Large intestine (tissue), 3 donors: ENCODE results near the gene TENT5C. TPM values are rescaled to one million over a fixed set of nuclear protein-coding genes. Genes with fewer than 3 reads are reported as not detected.

Source experiments
- DNase-seq, 2 donors: peaks; one replicate each; pipeline versions ENCODE4 v3.0.0 to v3.0.0-alpha.2; 2013
- H3K27ac ChIP-seq: one replicate; pipeline ENCODE4 v1.5.1; 2013; ENCODE audit warnings: low read length
- H3K27me3 ChIP-seq: 2 replicates; pipeline ENCODE4 v1.6.1; 2013; ENCODE audit warnings: low read length; ENCODE audit not compliant: control insufficient read depth, insufficient read depth
- H3K36me3 ChIP-seq: 2 replicates; pipeline ENCODE4 v1.6.1; 2013; ENCODE audit warnings: low read length; ENCODE audit not compliant: control insufficient read depth, insufficient read depth
- H3K4me1 ChIP-seq: one replicate; pipeline ENCODE4 v1.6.1; 2013; ENCODE audit warnings: low read length; ENCODE audit not compliant: control insufficient read depth, insufficient read depth
- H3K4me3 ChIP-seq: one replicate; pipeline ENCODE4 v1.5.1; 2013; ENCODE audit warnings: low read length
- H3K9me3 ChIP-seq: one replicate; pipeline ENCODE4 v1.6.1; 2013; ENCODE audit warnings: mild to moderate bottlenecking, low read depth, low read length, moderate library complexity; ENCODE audit not compliant: control insufficient read depth
- WGBS: methylation state at CpG from one replicate; pipeline ENCODE4 v1.1.5; 2013; ENCODE audit warnings: low lambda C conversion rate; ENCODE audit not compliant: insufficient coverage; 5-methylcytosine and 5-hydroxymethylcytosine counted together
- polyA plus RNA-seq: library from polyadenylated mRNA; unstranded; fragments of 120-200 nt; gene quantifications from one replicate; pipeline ENCODE4 v1.2.1, GENCODE V29; 2013

TENT5C gene
- polyA plus RNA-seq, 1 donor, result 10.4 TPM

DNA sequence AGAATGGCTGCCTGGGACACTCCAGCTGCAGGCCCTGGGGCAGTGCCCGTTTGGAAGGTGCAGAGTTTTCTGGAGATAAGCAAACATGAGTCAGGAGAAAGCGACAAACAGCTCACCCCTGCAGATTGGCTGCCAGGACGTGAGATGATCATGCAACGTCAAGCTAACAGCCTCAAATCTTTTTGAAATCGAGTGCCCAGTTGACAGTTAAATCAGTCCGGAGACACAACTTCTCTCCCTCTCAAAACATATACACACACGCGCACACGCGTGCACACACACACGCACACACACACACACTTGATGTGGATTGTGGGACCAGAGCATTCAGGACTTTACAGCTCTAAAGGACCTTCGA lies 49.4 kb downstream of the TENT5C start:
- DNase-seq, result no peak
- Histone ChIP-seq H3K4me1 (no peaks in the 10 kb centered on the region), H3K9me3 (no peaks in the 10 kb centered on the region), H3K4me3 (no peak overlapping the region), H3K27me3 (no peaks in the 10 kb centered on the region), H3K36me3 (no peaks in the 10 kb centered on the region), H3K27ac (no peak overlapping the region)
- WGBS, result no CpG with 5 or more reads among the region's 12 CpGs

- Histone ChIP-seq H3K4me1 (no peaks in the 10 kb centered on the region), H3K27ac (no peak overlapping the region), H3K36me3 (no peaks in the 10 kb centered on the region), H3K4me3 (no peak overlapping the region), H3K9me3 (no peaks in the 10 kb centered on the region), H3K27me3 (no peaks in the 10 kb centered on the region)
- DNase-seq, result no peak
- no CpG with 5 or more reads among the region's 10 CpGs for WGBS
Observed at GRCh38 chr1:117656202-117656641, 50.4 kb downstream of the TENT5C start.

DNA sequence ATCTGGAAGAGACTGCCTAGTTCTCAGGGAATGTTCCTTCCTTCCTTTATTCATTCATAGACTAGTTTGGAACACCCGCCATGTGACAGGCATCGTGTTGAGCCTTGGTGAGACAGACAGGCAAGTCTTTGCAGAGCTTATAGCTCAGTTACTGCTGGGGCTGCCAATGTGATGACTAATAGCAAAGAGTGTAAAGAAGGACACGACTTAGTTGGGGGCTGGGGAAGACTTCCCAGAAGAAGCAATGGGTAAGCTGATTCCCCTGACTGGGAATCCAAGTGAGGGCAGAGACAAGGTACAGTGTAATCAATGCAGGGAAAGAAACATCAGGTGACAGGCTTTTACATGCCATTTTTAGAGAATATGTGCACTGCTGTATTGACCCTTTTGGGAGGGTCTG lies 51.2 kb downstream of the TENT5C start:
- Histone ChIP-seq H3K36me3 (no peaks in the 10 kb centered on the region), H3K4me3 (no peak overlapping the region), H3K27ac (no peak overlapping the region), H3K9me3 (no peaks in the 10 kb centered on the region), H3K27me3 (no peaks in the 10 kb centered on the region), H3K4me1 (no peaks in the 10 kb centered on the region)
- peak in 1 of 2 donors; percentile 40 for DNase-seq
- WGBS, result 14% methylated on average over 1 of the region's 3 CpGs

GRCh38 chr1:117657949-117658660 lies 52.3 kb downstream of the TENT5C start:
- WGBS, result no CpG with 5 or more reads among the region's 5 CpGs
- H3K27ac ChIP-seq, result no peak overlapping the region
- H3K36me3 ChIP-seq, result no peaks in the 10 kb centered on the region
- DNase-seq, result no peak
- H3K4me1 ChIP-seq, result no peaks in the 10 kb centered on the region
- no peaks in the 10 kb centered on the region for H3K27me3 ChIP-seq
- H3K4me3 ChIP-seq, result no peak overlapping the region
- H3K9me3 ChIP-seq, result no peaks in the 10 kb centered on the region

GRCh38 chr1:117658676-117659075 lies 52.8 kb downstream of the TENT5C start:
- H3K36me3 ChIP-seq, result no peaks in the 10 kb centered on the region
- H3K4me3 ChIP-seq, result no peak overlapping the region
- WGBS, result no CpG with 5 or more reads among the region's 3 CpGs
- no peaks in the 10 kb centered on the region for H3K27me3 ChIP-seq
- no peak for DNase-seq
- no peaks in the 10 kb centered on the region for H3K4me1 ChIP-seq
- no peaks in the 10 kb centered on the region for H3K9me3 ChIP-seq
- no peak overlapping the region for H3K27ac ChIP-seq

DNA sequence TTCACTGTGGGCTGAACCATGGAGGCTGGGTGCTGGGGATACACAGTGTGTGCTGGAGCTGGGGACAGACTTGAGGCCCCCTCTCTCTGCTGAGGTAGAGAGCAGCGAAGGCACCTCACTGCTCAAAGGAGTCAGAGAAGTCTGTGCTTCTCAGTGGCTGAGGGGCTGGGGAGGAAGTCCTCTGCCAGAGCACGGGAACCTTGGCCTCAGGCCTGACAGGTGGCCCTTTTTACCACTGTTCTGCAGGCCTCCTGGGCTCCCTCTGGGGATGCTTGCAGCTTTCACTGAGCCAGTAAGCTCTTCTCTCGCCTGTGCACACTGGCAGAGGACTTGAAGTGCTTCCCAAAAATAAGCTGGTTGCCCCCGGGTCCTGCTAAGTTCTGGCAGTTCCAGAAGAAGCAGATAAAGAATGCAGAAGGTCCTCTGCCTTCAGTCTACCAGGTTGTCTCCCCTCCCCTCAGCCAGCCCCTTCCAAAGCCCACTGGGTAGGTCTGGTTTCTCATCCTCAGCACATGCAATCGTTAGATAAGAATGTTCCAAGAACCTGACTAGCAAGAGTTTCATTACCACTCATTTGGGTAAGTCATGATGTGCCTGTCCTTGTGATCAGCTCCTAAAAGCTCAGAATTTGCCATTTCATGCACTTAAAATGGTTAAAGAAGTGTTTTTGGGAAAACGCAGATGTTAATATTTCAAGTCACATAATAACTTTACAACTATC lies 53.9 kb downstream of the TENT5C start:
- no peak for DNase-seq
- H3K9me3 ChIP-seq, result no peaks in the 10 kb centered on the region
- no peak overlapping the region for H3K4me3 ChIP-seq
- H3K27me3 ChIP-seq, result no peaks in the 10 kb centered on the region
- H3K4me1 ChIP-seq, result no peaks in the 10 kb centered on the region
- no peak overlapping the region for H3K27ac ChIP-seq
- WGBS, result 80% methylated on average over 2 of the region's 6 CpGs
- no peaks in the 10 kb centered on the region for H3K36me3 ChIP-seq

GRCh38 chr1:117660271-117660965 lies 54.6 kb downstream of the TENT5C start:
- no peaks in the 10 kb centered on the region for H3K27me3 ChIP-seq
- WGBS, result 84% methylated on average over 2 of the region's 6 CpGs

GRCh38 chr1:117661027-117661426 lies 55.2 kb downstream of the TENT5C start:
- H3K4me3 ChIP-seq, result no peak overlapping the region
- H3K27ac ChIP-seq, result no peak overlapping the region
- H3K4me1 ChIP-seq, result no peaks in the 10 kb centered on the region
- H3K27me3 ChIP-seq, result no peaks in the 10 kb centered on the region
- no CpG with 5 or more reads among the region's 6 CpGs for WGBS
- DNase-seq, result no peak
- H3K9me3 ChIP-seq, result no peaks in the 10 kb centered on the region
- H3K36me3 ChIP-seq, result no peaks in the 10 kb centered on the region

More at GRCh38 chr1:117660271-117660965, 54.6 kb downstream of the TENT5C start:
- no peaks in the 10 kb centered on the region for H3K4me1 ChIP-seq
- H3K36me3 ChIP-seq, result no peaks in the 10 kb centered on the region
- DNase-seq, result no peak
- no peak overlapping the region for H3K27ac ChIP-seq
- no peak overlapping the region for H3K4me3 ChIP-seq
- H3K9me3 ChIP-seq, result no peaks in the 10 kb centered on the region

DNA sequence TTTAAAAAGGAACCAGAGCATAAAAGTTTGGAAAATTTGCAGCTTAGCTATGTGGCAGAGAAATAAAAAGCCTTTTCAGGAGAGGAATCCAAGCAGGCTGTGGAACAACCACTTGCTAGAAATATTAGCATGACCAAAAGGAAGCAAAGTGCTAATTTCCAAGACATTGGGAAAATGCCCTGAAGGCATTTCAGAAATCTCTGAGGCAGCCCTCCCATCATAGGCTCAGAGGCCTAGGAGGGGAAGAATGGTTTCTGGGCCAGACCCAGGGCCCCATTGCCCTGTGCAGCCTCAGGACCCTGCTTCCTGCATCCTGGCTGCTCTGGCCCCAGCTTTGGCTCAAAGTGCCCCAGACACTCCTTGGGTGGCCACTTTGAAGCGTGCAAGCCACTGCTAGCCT lies 56.8 kb downstream of the TENT5C start:
- Histone ChIP-seq H3K36me3 (no peaks in the 10 kb centered on the region), H3K9me3 (no peaks in the 10 kb centered on the region), H3K27me3 (no peaks in the 10 kb centered on the region), H3K4me3 (no peak overlapping the region), H3K27ac (no peak overlapping the region), H3K4me1 (no peaks in the 10 kb centered on the region)
- no peak for DNase-seq
- no CpG with 5 or more reads among the region's 1 CpG for WGBS

GRCh38 chr1:117663156-117663902 lies 57.5 kb downstream of the TENT5C start:
- peak; percentile 21 to 60 for DNase-seq
- H3K36me3 ChIP-seq, result no peaks in the 10 kb centered on the region
- no peaks in the 10 kb centered on the region for H3K27me3 ChIP-seq
- H3K9me3 ChIP-seq, result no peaks in the 10 kb centered on the region
- no peak overlapping the region for H3K27ac ChIP-seq
- no peaks in the 10 kb centered on the region for H3K4me1 ChIP-seq
- no peak overlapping the region for H3K4me3 ChIP-seq
- 0% methylated on average over 1 of the region's 7 CpGs for WGBS
